Heart left ventricle (tissue), 13 donors: ENCODE results near the gene ARF3.

ENCODE experiments used
- CTCF ChIP-seq, 12 donors: fragments of 200-600 bp; sonication (generic) in 4 of 12; IDR thresholded peaks; one replicate each; pipeline versions ENCODE4 v1.5.0 to v1.8.0; 2018 to 2022; ENCODE audit warnings: antibody characterized with exemption in 12 of 12, mild to moderate bottlenecking in 5 of 12
- POLR2A ChIP-seq, 2 donors: fragments of 450-650 bp; IDR thresholded peaks; one replicate each; pipeline ENCODE4 v1.6.1; 2017; ENCODE audit warnings: antibody characterized with exemption in 2 of 2, mild to moderate bottlenecking in 2 of 2, moderate library complexity in 2 of 2
- donor health status: ischemic (EF 13 %, LVEDD 7.1; RV severe dilation, severe dysfunction).
- donor health status: DM: no; HTN: yes; CAD: no.
- donor health status: DM: no; HTN: no; CAD: no.
- donor health status: ischemic (EF 25% LVEDD 6.9; RV normal size, moderate dysfunction).
- donor health status: ischemic (EF 25% LVEDD 5.7; RV mildly dilated, moderate dysfunction).
- donor health status: ischemic (EF 35%, LVEDD 5.7; RV mildly dilated, moderate dysfunction).
- donor health status: nonischemic (EF 11% LVEDD 7.7; RV severe dilation, severe dysfunction).
- donor health status: DM: yes; HTN: yes; CAD: no.
- donor health status: PGD.
- donor health status: ischemic (EF 29% LVEDD 5.4; RV normal size, mild dysfunction).
- donor health status: nonischemic (EF 23%, LVEDD 6.1; RV moderate dilation, normal function).

GRCh38 chr12:48988030-48988649 is 30.9 kb upstream of the ARF3 start:
- TF ChIP-seq CTCF (IDR thresholded peaks at IDR 0.05), result peak; percentile 67 to 92 (median 80)
- no peak for TF ChIP-seq POLR2A (IDR thresholded peaks at IDR 0.05)
